ENCODE results near the gene MT1H.
A peak's percentile ranks its signal among the peaks of the same experiment; 100 is the strongest.
"Not testable (repeated sequence)": the region's sequence is repeated elsewhere in the genome, so short reads cannot be mapped to it uniquely, and the experiment has no call there.

The MT1H gene

GRCh38 chr16:56657555-56658326 is 11.9 kb upstream of the MT1H start, which contains the start of gene MT1F:
MT1F (plus strand) TSS chr16:56657959; CDS start chr16:56658059, 100 bp downstream.
- TF ChIP-seq, protein P1, sequence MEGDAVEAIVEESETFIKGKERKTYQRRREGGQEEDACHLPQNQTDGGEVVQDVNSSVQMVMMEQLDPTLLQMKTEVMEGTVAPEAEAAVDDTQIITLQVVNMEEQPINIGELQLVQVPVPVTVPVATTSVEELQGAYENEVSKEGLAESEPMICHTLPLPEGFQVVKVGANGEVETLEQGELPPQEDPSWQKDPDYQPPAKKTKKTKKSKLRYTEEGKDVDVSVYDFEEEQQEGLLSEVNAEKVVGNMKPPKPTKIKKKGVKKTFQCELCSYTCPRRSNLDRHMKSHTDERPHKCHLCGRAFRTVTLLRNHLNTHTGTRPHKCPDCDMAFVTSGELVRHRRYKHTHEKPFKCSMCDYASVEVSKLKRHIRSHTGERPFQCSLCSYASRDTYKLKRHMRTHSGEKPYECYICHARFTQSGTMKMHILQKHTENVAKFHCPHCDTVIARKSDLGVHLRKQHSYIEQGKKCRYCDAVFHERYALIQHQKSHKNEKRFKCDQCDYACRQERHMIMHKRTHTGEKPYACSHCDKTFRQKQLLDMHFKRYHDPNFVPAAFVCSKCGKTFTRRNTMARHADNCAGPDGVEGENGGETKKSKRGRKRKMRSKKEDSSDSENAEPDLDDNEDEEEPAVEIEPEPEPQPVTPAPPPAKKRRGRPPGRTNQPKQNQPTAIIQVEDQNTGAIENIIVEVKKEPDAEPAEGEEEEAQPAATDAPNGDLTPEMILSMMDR (conservative IDR thresholded peaks at IDR 0.05; ENCODE audit: low read depth, low read length), result no peak
- H3K4me3 ChIP-seq (ENCODE audit: low read length), result peak within 1 kb of the TSS; percentile 60
- no peak for DNase-seq (ENCODE audit: low read depth)

DNA sequence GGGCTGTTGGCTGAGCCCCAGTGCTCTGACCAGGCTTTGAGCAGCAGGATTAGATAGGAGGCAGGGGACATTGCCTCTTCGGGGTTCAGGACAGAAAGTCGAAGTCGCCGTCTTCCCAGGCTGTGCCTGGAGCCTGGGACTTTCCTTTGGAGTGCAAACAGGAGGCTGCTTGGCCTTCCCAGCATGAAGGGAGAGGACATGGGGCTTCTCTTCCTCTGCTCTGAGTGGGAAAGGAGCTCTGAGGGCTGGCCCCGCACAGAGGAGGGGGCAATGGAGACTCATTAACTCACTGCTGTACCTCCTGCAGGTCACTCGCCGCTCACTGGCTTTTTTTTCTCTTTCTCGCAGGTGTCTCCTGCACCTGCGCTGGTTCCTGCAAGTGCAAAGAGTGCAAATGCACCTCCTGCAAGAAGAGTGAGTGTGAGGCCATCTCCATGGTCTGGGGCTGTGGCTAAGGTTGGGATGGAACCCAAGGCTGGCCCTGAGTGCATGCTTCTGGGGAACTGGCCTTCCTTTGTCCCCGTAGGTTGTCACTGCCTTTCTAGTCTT is 11.2 kb upstream of the MT1H start:
- peak overlapping the region; percentile 60 for H3K4me3 ChIP-seq (ENCODE audit: low read length)
- DNase-seq (ENCODE audit: low read depth), result no peak
- TF ChIP-seq, protein P1 (conservative IDR thresholded peaks at IDR 0.05; ENCODE audit: low read depth, low read length), result no peak

DNA sequence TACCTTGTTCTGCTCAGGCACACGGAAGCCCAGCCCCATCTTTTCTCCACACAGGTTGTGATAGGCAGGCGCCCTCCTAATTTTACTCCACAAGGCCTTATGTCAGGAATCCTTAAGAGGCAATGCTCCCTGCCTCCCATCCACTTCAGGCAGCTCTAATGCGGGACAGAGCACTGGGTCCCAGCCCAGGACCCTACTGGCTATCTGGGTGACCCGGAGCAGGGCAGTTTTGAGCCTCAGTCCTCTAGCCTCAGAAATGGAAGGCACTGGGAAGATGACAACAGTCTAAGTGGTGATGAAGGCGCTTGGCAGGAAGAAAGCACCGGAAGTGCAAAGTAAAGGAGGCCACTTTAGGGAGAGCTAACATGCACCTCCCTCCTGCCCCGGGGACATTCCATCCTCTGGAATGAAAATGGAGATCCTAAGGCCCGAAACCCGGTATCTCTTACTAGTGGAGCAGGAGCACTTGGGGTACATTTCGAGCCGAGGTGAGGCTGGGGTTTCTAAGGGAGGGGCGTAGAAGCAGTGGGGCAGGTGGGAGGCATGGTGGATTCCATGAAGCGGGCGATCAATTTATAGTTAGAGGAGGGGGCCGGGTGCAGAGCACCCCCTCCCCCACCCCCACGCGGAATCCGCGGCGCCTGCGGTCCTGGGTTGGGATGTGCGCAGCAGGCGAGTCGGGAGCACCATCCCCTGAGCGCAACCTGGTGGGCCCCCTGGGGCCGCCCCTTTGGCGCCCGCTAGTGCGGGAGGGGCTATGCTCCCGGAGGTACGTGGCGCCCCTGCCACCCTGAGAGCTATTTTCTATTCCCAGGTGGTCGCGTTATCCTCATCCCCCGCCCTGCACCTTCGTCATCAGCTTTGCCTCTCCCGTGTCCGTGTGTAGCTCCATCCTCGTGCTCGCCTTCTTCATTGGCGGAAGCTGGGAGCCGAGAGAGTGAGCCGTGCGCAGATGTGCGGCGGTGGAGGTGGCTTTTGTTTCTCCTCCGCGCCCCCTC is 7.0 kb upstream of the MT1H start:
- DNase-seq (ENCODE audit: low read depth), result no peak
- no peak overlapping the region for H3K4me3 ChIP-seq (ENCODE audit: low read length)
- TF ChIP-seq, protein P1 (conservative IDR thresholded peaks at IDR 0.05; ENCODE audit: low read depth, low read length), result no peak

- TF ChIP-seq, protein P1 (conservative IDR thresholded peaks at IDR 0.05; ENCODE audit: low read depth, low read length), result no peak
- no peak overlapping the region for H3K4me3 ChIP-seq (ENCODE audit: low read length)
- no peak for DNase-seq (ENCODE audit: low read depth)
Measured at GRCh38 chr16:56664506-56664905, 5.1 kb upstream of the MT1H start.

DNA sequence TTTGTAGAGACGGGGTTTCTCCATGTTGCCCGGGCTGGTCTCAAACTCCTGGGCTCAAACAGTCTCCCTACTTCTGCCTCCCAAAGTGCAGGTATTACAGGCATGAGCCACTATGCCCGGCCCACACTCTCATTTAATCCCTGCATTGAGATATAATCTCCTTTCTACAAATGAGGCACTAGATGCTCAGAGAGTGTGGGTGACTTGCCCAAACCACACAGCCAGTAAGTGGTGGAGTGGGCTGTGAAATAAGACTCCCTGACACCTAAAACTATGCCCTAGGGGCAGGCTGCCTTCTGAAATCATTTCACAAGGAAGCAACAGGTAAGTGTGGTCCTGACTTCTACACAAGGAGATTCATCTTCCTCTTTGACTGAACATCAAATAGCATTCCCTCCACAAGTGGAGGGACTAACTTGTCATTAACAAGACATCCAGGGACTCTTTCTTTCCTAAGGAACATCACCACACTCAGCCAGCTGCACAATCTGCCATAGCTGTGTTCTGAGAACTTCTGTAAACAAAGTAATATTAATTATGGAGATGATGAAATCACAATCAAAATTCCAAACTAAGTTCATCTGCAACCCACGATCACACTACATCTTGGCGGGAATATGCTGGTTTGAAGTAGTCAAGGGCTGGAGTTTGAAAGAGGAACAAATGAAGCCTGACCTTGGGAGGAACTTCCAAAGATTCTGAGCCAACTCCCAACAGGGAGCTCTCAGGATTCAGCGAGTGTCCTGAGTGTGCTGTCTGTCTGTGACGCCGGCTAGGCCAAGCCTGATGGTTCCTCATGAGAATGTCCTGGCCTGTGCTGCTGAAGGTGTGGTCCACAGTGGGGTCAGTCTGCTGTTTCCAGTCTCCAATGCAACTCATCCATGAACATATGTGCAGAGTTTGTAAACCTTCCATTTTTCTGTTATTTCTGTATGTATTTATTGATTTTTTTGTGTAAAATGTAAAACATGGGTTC is 4.0 kb upstream of the MT1H start:
- DNase-seq (ENCODE audit: low read depth); H3K4me3 ChIP-seq (ENCODE audit: low read length): not testable (repeated sequence)

GRCh38 chr16:56667581-56668571 is 1.7 kb upstream of the MT1H start, which contains the start of gene MT1G:
MT1G (minus strand) TSS chr16:56668065; CDS start chr16:56667993, 72 bp downstream.
- no peak for DNase-seq (ENCODE audit: low read depth)
- TF ChIP-seq, protein P1 (conservative IDR thresholded peaks at IDR 0.05; ENCODE audit: low read depth, low read length), result no peak
- no peak within 1 kb of the TSS for H3K4me3 ChIP-seq (ENCODE audit: low read length)

Measured in retinal pigment epithelial cell (primary cell).